OCI-LY3 (cell line): ENCODE measurements around the gene RIBC2.

ENCODE experiments used
- H2AFZ ChIP-seq: fragments of 200-600, 300-600 bp; shearing (Covaris generic); 2 replicates; pipeline ENCODE4 v1.6.0; 2014; ENCODE audit warnings: antibody characterized with exemption, low read depth, low read length
- H3K27ac ChIP-seq: fragments of 200-600, 300-600 bp; sonication (generic); 2 replicates; pipeline ENCODE4 v1.5.1; 2014; ENCODE audit warnings: mild to moderate bottlenecking, low read length, moderate library complexity, mixed read lengths
- H3K27me3 ChIP-seq: fragments of 200-600, 300-600 bp; sonication (generic); 2 replicates; pipeline ENCODE4 v1.6.1; 2014; ENCODE audit warnings: low read depth, low read length, mixed read lengths
- H3K36me3 ChIP-seq: fragments of 200-600, 300-600 bp; sonication (generic); replicated peaks from 2 replicates; pipeline ENCODE3; 2014; ENCODE audit warnings: low read depth, low read length, mixed read lengths
- H3K4me1 ChIP-seq: fragments of 300-600, 200-600 bp; sonication (generic); 2 replicates; pipeline ENCODE4 v1.6.1; 2014; ENCODE audit warnings: low read length, mixed read lengths
- H3K4me2 ChIP-seq: fragments of 200-600, 300-600 bp; sonication (generic); 2 replicates; pipeline ENCODE4 v1.6.1; 2014; ENCODE audit warnings: low read length, mixed read lengths
- H3K4me3 ChIP-seq: fragments of 300-600, 200-600 bp; sonication (generic); 2 replicates; pipeline ENCODE4 v1.5.1; 2014; ENCODE audit warnings: antibody characterized with exemption, mild to moderate bottlenecking, low read length, moderate library complexity
- H3K79me2 ChIP-seq: fragments of 300-600, 200-600 bp; shearing (Covaris generic); 2 replicates; pipeline ENCODE4 v1.6.1; 2014; ENCODE audit warnings: mild to moderate bottlenecking, low read length, mixed read lengths
- H3K9ac ChIP-seq: fragments of 300-600, 200-600 bp; shearing (Covaris generic); 2 replicates; pipeline ENCODE4 v1.6.0; 2014; ENCODE audit warnings: mild to moderate bottlenecking, low read length, moderate library complexity
- H3K9me3 ChIP-seq: fragments of 200-600, 300-600 bp; shearing (Covaris generic); 2 replicates; pipeline ENCODE4 v1.6.1; 2014; ENCODE audit warnings: low read length, mixed read lengths; ENCODE audit not compliant: insufficient read depth
- H4K20me1 ChIP-seq: fragments of 200-600, 300-600 bp; sonication (generic); 2 replicates; pipeline ENCODE4 v1.6.1; 2016; ENCODE audit warnings: low read length, mixed read lengths; ENCODE audit not compliant: insufficient read depth
- CTCF ChIP-seq: fragments of 200-600, 300-600 bp; sonication (generic); IDR thresholded peaks from 2 replicates; pipeline ENCODE4 v1.5.1; 2014; ENCODE audit warnings: antibody characterized with exemption, low read length, low read depth
- EZH2phosphoT487 ChIP-seq: fragments of 200-600 bp; shearing (Covaris generic); IDR thresholded peaks from 2 replicates; pipeline ENCODE4 v1.6.1; 2018; ENCODE audit warnings: antibody characterized with exemption, mixed run types, low read depth

Gene RIBC2

GRCh38 chr22:45476814-45477213, 63.3 kb downstream of the RIBC2 start:
- Histone ChIP-seq H3K27ac (no peak overlapping the region), H3K9me3 (no peaks in the 10 kb centered on the region), H3K27me3 (peaks cover 23% of the 10 kb centered on the region; the same call in 1 of the 2 replicates), H3K79me2 (no peaks in the 10 kb centered on the region), H2AFZ (no peak overlapping the region), H3K4me3 (no peak overlapping the region), H3K4me2 (no peak overlapping the region), H3K36me3 (no peaks in the 10 kb centered on the region), H3K9ac (no peak overlapping the region), H3K4me1 (no peaks in the 10 kb centered on the region), H4K20me1 (no peaks in the 10 kb centered on the region)
- no peak for TF ChIP-seq EZH2phosphoT487
- no peak for TF ChIP-seq CTCF

DNA sequence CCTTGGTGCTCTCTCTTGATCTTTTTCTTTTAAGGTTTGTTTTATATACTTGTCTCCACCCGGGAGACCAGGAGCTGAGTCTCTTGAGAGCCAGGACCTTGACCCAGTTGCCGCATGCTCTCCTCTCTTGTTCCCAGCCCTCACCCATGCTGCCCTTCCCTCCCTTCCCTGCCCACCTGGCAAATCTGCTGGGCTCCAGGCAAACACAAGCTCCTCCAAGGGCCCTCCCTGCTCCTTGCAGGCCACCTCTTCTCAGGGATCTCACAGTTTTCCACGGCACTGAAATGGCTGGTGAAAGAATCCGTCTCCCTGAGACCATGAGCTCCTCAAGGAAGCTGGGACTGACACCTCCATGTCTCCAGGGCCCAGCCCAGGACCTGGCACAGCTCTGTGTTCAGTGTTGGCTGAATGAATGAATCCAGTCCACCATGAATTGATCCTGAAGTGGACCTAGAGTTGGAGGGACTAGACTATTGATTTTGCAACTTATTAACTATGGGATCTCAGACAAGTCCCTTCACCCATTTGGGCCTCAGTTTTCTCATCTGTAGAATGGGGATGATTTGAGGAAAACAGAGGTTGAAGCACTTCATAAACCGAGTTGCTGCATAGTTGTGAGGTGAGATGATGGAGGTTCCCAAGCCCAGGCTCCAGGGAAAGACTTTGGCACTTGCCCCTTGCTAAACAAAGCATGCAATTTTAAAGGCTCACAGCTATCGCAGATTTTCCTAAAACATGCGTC, 64.0 kb downstream of the RIBC2 start:
- Histone ChIP-seq H3K36me3 (no peaks in the 10 kb centered on the region), H4K20me1 (no peaks in the 10 kb centered on the region), H3K79me2 (no peaks in the 10 kb centered on the region), H3K4me2 (no peak overlapping the region), H3K4me3 (no peak overlapping the region), H3K27ac (no peak overlapping the region), H3K9ac (no peak overlapping the region), H3K9me3 (no peaks in the 10 kb centered on the region), H2AFZ (no peak overlapping the region), H3K27me3 (peaks cover 23% of the 10 kb centered on the region; the same call in 1 of the 2 replicates), H3K4me1 (no peaks in the 10 kb centered on the region)
- TF ChIP-seq CTCF, result no peak
- TF ChIP-seq EZH2phosphoT487, result no peak

DNA sequence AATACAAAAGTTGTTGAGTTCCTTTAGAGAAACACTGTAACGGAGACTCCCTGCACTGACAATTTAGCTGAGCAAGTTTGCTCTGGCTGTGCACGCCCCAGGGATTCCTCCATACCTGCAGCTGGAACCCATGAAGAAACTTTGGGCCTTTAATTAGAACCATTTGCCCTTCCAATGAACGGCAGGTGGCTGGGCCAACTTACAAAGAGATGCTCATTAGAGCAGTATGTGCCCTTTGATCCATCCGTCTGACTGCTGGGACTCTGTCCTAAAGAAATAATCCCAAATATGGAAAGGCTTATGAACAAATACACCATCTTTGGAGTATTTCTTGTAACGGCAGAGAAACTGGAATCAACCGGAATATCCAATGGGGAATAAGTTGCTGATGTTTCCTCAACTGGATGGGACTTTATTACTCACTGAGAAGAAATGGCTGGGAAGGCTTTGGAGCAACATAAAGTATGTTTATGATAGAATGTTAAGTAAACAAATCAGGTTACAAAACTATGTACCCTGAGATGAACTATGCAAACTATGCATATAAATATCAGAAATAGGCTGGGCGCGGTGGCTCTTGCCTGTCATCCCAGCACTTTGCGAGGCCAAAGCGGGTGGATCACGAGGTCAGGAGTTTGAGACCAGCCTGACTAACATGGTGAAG, 64.7 kb downstream of the RIBC2 start:
- H3K36me3 ChIP-seq, result no peaks in the 10 kb centered on the region
- H2AFZ ChIP-seq, result no peak overlapping the region
- TF ChIP-seq EZH2phosphoT487 (no peak), CTCF (no peak)
- H4K20me1 ChIP-seq, result no peaks in the 10 kb centered on the region
- H3K27me3 ChIP-seq, result peaks cover 23% of the 10 kb centered on the region; the same call in 1 of the 2 replicates
- no peak overlapping the region for H3K4me3 ChIP-seq
- no peaks in the 10 kb centered on the region for H3K79me2 ChIP-seq
- no peak overlapping the region for H3K9ac ChIP-seq
- no peaks in the 10 kb centered on the region for H3K9me3 ChIP-seq
- H3K27ac ChIP-seq, result no peak overlapping the region
- H3K4me1 ChIP-seq, result no peaks in the 10 kb centered on the region
- H3K4me2 ChIP-seq, result no peak overlapping the region

DNA sequence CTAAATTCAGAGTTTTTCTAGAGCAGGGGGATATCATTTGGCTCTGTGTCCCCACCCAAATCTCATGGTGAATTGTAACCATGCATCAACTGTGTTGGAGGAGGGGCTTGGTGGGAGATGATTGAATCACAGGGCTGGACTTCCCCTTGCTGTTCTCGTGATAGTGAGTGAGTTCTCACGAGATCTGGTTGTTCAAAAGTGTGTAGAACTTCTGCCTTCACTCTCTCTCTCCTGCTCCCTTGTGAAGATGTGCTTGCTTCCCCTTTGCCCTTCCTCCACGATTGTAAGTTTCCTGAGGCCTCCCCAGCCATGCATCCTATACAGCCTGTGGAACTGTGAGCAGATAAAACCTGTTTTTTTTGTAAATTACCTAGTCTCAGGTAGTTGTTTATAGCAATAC, 67.2 kb downstream of the RIBC2 start:
- H3K4me2 ChIP-seq, result no peak overlapping the region
- no peak overlapping the region for H2AFZ ChIP-seq
- peaks cover 30% of the 10 kb centered on the region; the same call in 1 of the 2 replicates for H3K27me3 ChIP-seq
- H3K4me3 ChIP-seq, result no peak overlapping the region
- H3K27ac ChIP-seq, result no peak overlapping the region
- TF ChIP-seq CTCF, result no peak
- TF ChIP-seq EZH2phosphoT487, result no peak
- no peaks in the 10 kb centered on the region for H3K36me3 ChIP-seq
- H3K4me1 ChIP-seq, result no peaks in the 10 kb centered on the region
- no peak overlapping the region for H3K9ac ChIP-seq
- no peaks in the 10 kb centered on the region for H3K79me2 ChIP-seq
- no peaks in the 10 kb centered on the region for H4K20me1 ChIP-seq
- no peaks in the 10 kb centered on the region for H3K9me3 ChIP-seq
